GM18505 (cell line): Measurements from ENCODE around the gene PCDH19.

Experiments used
- ATAC-seq: cut with Tn5 transposase; IDR thresholded peaks from one replicate; pipeline ENCODE4 v1.9.1; 2021; ENCODE audit not compliant: unreplicated experiment
- POLR2A ChIP-seq: IDR thresholded peaks from 4 replicates; pipeline ENCODE4 v1.6.1; 2011; ENCODE audit warnings: borderline replicate concordance; ENCODE audit not compliant: insufficient read depth, insufficient read length; ENCODE audit errors: extremely low read depth

Gene PCDH19

DNA sequence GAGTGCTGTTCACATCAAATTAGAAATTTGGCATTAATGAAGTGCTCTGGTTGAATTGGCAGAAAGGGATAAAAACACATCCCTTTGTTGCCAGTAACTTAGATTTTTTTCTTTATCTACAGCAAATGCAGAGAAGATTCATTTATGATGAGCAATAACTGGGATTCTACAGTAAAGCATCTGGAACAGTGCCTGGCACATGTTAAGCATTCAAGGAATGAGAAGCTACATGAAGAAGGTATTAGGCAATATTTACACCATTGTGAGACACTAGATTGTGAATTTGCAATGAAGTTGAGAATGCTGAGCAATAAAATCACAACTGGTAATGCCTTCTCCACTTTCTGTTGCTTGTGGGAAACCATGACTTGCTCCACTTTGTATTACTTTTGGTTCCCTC is 33.5 kb downstream of the PCDH19 start:
- no peak for TF ChIP-seq POLR2A
- no peak for ATAC-seq

DNA sequence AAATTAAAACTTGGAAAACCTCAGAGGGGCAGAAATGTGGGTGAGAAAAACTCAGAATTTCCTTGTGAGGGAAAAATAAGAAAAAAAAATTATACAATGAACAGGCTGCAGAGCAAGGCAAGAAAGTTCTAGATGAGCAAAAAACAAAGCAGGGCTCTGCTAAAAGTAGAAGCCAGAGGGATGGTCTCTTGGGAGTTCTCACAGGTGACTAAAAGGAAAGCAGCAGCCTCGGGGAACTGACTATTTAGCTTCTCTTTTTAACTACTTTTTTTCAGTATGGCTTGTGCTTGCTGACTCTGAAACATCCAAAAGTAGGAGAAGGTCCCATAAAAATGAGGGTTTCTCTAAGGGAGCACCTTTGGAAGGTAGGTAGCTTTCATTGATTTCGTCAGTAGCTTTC is 36.4 kb downstream of the PCDH19 start:
- no peak for TF ChIP-seq POLR2A
- ATAC-seq = no peak

DNA sequence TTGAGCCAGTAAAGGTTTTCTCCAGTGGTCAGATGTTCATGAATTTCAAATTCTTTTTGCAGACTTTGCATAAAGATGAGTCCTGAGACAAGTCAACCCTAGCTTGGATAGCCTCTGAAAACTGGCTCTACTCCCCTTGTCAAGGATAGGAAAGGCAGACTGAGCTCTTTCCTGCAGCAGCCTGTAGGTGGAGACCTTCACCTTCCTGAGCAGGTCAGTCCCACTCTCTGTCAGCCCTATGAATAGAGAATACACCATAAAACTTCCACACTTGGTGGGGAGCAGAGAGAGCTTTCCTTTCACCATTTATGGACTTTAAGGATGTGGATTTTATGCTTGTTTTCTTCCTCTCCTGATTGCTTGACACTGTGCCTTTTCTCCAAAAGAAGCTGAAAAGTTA is 41.9 kb downstream of the PCDH19 start:
- no peak for ATAC-seq
- no peak for TF ChIP-seq POLR2A

DNA sequence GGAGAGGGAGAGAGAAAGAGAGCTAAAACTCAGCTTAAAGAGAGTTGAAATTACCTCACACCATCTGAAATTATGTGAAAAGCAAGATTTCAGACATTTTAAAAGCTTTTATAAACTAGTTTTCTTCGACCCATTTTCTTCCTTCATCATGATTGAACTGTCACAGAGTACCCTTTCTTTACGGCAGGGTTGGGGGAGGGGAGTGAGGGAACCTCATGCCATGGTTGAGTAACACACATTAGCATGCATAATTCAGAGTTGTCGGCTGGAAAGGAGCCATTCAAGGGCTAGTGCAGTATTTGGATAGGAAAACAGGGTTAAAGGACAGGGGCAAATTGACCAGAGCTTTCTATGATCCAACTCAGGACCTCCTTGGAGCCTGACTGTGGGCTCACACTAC is 46.2 kb downstream of the PCDH19 start:
- no peak for ATAC-seq
- TF ChIP-seq POLR2A = no peak

DNA sequence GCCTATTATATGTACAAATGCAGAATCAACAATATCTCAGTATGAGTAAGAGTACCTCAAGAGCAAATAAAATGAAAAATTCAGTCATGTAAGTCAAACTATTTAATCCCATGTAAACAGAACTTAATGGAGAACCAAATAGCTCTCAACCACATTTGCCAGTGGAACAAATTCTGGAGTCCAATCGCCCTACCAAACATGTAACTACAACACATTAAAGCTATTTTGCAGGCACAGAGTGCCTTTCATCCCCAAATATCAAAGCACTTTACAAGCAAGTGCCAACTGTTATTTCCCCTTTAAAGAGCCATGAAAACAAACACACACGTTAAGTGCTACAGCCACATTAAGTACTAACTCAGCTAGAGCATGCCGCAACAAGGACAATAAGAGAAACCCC is 51.3 kb downstream of the PCDH19 start:
- no peak for TF ChIP-seq POLR2A
- no peak for ATAC-seq

DNA sequence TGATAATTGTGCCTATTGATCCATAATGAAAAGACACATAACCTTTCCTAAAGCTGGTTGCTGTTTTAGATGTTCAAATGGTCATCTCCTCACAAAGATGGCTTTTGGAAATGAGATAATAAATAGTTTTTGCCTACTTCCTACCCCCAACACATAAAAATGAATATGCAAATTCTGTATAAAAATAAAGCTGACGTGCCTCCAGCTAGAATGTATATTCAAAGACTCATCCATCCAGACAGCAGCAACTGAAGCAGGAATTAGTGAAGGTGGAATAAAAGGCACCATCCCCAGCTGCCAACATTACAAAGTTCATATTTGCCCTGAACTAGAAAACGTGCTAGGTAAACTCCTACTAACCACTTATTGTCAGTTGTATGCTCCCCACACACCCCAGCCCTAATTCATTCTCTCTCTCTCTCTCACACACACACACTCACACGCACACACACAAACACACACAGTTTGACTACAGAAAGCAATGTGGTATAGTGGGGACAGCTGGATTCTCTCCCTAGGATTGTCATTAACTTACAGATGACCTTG is 53.6 kb downstream of the PCDH19 start:
- TF ChIP-seq POLR2A = no peak

DNA sequence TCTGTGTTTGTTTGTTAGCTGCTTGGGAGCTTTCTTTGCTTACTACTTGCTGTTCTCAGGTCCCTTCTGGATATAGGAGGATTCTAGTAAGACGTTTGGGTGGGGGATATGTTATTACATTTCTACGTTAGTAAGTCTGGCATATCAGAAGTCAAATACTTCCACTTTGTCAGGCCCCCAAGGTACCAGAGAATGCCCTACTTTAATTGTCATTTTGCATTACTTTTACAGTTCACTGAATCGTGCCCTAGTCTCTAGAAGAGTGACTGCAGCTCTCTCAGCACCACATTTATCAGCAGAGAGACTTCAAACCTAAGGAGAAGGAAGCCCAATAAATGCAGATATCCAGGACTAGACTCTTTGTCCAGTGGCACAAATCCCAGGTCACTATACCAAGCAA is 54.4 kb downstream of the PCDH19 start:
- ATAC-seq = no peak
- TF ChIP-seq POLR2A = no peak

More for the DNA sequence above, 53.6 kb downstream of the PCDH19 start:
- ATAC-seq = no peak

DNA sequence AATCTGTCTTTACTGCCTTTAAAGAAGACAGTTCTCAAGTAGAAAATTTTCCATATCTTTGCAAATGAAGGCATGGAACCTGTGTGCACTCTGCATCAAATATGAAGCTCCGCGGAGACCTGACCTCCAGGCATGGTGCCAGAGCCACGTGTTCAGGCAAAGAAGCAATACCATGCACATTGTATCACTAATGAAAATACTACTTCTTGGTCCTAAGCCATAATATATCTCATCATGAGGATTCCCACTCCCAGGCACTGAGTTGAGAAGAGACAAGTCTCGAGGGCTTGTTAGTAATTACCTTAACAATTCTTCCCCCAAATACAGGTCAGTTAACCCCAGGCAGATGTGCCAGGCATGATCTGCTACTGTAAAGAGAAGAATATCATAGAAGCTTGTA is 56.7 kb downstream of the PCDH19 start:
- ATAC-seq = no peak
- no peak for TF ChIP-seq POLR2A

DNA sequence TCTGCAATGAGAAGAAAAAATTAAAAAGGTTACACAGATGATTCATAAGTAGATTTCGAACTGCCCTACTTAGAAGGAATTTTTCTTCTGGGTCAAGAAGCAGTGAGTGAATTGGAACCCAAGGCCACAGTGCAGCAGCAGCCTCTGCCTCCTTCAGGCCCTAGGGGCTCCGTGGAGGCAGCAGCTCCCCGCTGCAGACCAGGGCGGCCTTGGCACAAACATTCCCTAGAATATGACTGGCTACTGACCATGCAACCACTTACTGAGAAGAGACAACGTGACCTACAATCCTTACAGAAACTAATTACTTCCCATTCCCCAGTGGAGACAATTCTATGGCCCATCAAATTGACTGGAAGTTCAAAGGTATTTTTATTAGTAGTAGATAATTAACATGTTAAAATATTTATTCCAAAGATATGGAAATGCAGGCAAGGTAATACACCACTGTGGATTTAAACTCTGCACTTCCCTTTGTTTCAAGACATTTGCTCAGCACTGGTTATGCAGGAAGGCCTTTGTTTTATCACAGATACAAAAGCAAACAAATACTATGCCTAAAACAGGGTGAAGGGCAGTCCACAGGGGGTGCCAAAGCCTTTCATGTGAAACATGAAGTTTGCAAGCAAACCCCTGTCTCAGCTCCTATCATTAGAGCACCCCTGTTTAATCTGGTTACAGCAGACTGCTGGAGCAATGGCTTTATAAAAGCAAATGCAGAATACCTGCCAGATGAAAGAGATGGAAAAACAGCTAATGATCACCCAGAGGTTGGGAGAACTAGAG is 59.2 kb downstream of the PCDH19 start:
- TF ChIP-seq POLR2A = no peak
- ATAC-seq = no peak

DNA sequence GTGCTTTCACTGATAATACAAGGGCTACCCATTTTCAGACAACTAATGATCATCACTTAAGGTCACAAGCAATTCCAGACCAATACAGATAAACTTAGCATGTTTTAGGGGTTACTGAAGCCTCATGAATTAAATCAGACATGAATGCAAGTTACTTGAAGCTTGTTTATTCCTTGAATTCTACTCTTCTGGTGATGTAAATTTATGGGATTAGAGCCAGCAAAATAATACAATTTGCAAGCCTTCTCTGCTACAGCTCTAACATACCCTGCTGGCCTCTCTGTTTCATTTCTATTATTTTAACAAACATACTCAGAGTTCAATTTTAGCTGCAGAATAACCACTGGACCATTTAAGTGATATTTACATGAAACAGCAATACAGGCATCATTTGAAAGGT is 60.7 kb downstream of the PCDH19 start:
- TF ChIP-seq POLR2A = no peak
- no peak for ATAC-seq

DNA sequence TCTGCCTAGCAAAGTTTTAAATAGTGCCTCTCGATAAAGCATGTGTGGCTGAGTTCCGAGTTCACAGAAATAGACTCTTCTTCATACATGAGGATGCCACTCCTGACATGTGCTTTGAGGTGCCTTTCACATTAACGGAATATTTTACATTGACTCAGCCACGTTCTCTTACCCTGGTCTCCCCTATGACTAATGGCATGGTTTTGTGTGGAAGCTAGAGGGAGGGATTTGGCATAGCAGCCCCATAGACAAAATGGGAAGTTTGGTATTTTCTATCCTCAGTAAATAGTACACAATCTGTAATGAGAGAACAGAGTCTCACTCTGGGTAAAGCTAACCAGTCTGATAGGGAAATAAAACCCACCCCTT is 68.9 kb downstream of the PCDH19 start:
- no peak for TF ChIP-seq POLR2A
- ATAC-seq = no peak

DNA sequence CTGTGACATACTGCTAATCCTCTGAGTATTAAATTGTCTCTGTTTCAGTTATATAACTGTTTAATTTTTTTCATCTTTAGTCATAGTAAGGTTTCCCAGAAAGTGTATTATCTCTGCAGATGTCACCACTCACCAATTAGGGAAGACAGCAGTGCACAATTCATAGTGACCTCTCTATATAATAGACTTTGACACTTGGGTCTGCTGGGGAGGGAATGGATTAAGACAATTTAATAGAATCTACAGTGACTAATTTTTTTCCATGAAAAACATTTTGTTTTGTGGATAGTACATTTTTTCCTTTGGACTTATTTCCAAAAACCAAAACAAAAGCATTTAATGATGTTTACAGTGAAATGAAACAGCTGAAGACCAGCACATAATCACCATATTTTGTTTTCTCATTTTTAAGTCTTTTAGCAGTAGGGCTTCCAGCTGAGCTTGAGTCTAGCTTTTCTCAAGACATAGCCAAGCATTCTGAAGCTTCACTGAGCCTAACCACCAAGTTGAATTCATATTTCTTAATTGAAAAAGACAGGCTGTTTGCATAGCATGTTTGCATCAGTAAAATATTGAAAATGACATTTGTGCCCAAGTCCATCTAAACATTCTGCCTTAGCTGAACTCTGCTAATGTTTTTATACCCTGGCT is 69.5 kb downstream of the PCDH19 start:
- no peak for TF ChIP-seq POLR2A
- ATAC-seq = no peak

DNA sequence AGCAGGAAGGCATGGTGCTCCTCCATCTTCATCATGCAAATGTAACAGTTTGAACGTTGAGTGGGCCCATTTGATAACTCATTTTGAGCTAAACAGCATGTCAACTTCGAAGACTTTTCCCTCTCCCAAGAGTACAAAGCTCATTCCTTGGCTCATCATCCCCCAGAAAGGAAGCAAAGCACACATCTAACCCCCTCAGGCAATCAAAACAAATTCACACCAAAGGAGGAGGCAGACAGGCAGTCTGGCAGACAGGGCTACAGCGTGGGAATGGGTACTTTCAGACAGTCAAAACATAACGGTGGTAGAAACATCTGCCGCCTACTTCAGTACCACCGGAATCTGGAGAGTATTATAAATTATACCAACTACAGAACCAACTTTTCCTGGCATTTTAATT is 81.7 kb downstream of the PCDH19 start:
- TF ChIP-seq POLR2A = no peak
- no peak for ATAC-seq

DNA sequence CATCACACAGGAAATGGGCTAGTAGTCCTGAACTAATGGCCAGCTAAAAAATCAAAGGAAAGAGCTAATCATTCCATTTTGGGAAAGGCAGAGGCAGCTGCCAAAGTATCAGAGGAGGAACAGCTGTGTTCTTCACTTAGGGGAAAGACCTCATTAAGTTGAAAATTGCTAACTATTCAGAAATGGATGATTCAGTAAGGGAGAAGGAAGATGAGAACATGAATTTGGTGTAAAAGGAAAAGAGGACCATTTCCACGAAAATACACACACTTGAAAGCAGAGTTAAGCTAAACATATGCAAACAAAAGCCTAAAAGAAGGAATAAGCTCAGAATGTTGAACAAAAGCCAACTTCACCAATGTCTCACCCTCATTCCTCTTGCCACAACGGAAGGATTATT is 90.4 kb downstream of the PCDH19 start:
- ATAC-seq = no peak
- no peak for TF ChIP-seq POLR2A
